ENCODE results near the gene OLFM1. TPM values are rescaled to one million over a fixed set of nuclear protein-coding genes. Genes with fewer than 3 reads are reported as not detected.

The OLFM1 gene
- total and polyA plus RNA-seq, 9 of the 15 experiments (the other 6 are each of a cell fraction or from before 2014, with no cell fraction given): not detected

DNA sequence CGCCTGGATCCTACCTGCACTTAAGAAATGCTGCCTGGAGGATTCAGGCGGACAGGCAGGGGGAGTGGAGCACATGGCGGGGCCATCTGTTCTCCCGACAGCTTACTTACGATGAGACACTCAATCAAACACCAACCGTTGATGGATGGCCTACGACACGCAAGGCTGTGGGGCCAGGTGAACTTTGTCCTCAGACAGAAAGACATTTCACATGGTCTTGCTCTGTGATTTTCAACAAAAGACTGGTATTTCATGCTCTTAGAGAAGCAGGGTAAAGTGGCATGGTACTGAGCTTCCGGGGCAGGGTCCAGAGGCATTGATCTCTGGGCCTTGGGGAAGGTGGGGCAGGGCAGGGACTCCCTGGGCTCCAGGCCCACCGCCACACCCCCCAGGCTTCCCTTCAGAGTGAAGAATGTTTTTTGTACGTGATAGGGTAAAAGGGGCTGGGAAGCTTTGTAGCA is 9.1 kb upstream of the OLFM1 start:
- ATAC-seq: no peak
- no peaks in the 10 kb centered on the region for H3K9me1 ChIP-seq (ENCODE audit: control insufficient read depth, insufficient read depth, low read length)
- CTCF ChIA-PET (ENCODE audit: low intra/inter-chr PET ratio): no interaction called here

More for the DNA sequence above, 9.1 kb upstream of the OLFM1 start:
- Histone ChIP-seq H3K4me2 (ENCODE audit: insufficient read depth, low read length) (no peak overlapping the region), H4K20me1 (replicated peaks; ENCODE audit: control insufficient read depth, insufficient read depth, low read length) (peaks cover 20% of the 10 kb centered on the region), H3K36me3 (ENCODE audit: control insufficient read depth, insufficient read depth, low read length) (no peaks in the 10 kb centered on the region), H3K9me3 (replicated peaks; ENCODE audit: control insufficient read depth, insufficient read depth, low read depth, low read length) (no peaks in the 10 kb centered on the region), H3K4me3 (no peak overlapping the region), H2AFZ (ENCODE audit: low read depth, low read length) (no peak overlapping the region), H3K27me3 (ENCODE audit: control insufficient read depth in 2 of 2, insufficient read depth in 2 of 2, low read length in 2 of 2) (peaks cover 9 to 57% of the 10 kb centered on the region in 2 experiments; a peak in 3 of 5 replicates), H3K4me1 (replicated peaks in 1 of 2; ENCODE audit: control insufficient read depth in 2 of 2, insufficient read depth in 2 of 2, low read length in 2 of 2) (no peaks in the 10 kb centered on the region), H3K79me2 (ENCODE audit: control insufficient read depth, insufficient read depth, low read length) (no peaks in the 10 kb centered on the region), H3K9ac (ENCODE audit: insufficient read depth in 1 of 2, low read depth in 2 of 2, low read length in 2 of 2) (no peak overlapping the region), H3K27ac (ENCODE audit: extremely low read depth, low read depth, low read length) (no peak overlapping the region)
- no TSS peak for BruUV-seq (replicated peaks)
- POLR2A ChIA-PET: interaction anchor here (1.1 kb wide), 1 partner anchor 24 kb away, joined by 3 read pairs; no protein-coding TSS in a partner anchor
- FAIRE-seq (no peak), DNase-seq (ENCODE audit: extremely low read depth in 1 of 4, low spot score in 3 of 4) (no peak)
- TF ChIP-seq MBD2 (IDR thresholded peaks at IDR 0.05; ENCODE audit: borderline replicate concordance, low read depth): no peak
- no peak for TF ChIP-seq SMARCA5 (IDR thresholded peaks at IDR 0.05)
- TF ChIP-seq SRSF9 (IDR thresholded peaks at IDR 0.05; ENCODE audit: borderline replicate concordance, low read depth, low read length): no peak
- TF ChIP-seq TRIM24 (IDR thresholded peaks at IDR 0.05): no peak
- TF ChIP-seq, protein P1, sequence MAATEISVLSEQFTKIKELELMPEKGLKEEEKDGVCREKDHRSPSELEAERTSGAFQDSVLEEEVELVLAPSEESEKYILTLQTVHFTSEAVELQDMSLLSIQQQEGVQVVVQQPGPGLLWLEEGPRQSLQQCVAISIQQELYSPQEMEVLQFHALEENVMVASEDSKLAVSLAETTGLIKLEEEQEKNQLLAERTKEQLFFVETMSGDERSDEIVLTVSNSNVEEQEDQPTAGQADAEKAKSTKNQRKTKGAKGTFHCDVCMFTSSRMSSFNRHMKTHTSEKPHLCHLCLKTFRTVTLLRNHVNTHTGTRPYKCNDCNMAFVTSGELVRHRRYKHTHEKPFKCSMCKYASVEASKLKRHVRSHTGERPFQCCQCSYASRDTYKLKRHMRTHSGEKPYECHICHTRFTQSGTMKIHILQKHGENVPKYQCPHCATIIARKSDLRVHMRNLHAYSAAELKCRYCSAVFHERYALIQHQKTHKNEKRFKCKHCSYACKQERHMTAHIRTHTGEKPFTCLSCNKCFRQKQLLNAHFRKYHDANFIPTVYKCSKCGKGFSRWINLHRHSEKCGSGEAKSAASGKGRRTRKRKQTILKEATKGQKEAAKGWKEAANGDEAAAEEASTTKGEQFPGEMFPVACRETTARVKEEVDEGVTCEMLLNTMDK (IDR thresholded peaks at IDR 0.05; ENCODE audit: borderline replicate concordance, insufficient read depth, low read depth, low read length, poor library complexity, severe bottlenecking): no peak
- TF ChIP-seq, protein P2, sequence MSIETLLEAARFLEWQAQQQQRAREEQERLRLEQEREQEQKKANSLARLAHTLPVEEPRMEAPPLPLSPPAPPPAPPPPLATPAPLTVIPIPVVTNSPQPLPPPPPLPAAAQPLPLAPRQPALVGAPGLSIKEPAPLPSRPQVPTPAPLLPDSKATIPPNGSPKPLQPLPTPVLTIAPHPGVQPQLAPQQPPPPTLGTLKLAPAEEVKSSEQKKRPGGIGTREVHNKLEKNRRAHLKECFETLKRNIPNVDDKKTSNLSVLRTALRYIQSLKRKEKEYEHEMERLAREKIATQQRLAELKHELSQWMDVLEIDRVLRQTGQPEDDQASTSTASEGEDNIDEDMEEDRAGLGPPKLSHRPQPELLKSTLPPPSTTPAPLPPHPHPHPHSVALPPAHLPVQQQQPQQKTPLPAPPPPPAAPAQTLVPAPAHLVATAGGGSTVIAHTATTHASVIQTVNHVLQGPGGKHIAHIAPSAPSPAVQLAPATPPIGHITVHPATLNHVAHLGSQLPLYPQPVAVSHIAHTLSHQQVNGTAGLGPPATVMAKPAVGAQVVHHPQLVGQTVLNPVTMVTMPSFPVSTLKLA (conservative IDR thresholded peaks at IDR 0.05): no peak
- TF ChIP-seq HDGF (IDR thresholded peaks at IDR 0.05): no peak
- no peak for TF ChIP-seq ZNF140 (CRISPR knock-in tag; IDR thresholded peaks at IDR 0.05)
- TF ChIP-seq TRIM28 (IDR thresholded peaks at IDR 0.05): no peak
- no peak for TF ChIP-seq MCM3 (IDR thresholded peaks at IDR 0.05)
- no peak for TF ChIP-seq NBN (IDR thresholded peaks at IDR 0.05; ENCODE audit: low read depth)
- TF ChIP-seq ZNF212 (CRISPR knock-in tag; IDR thresholded peaks at IDR 0.05): no peak
- intact Hi-C loops (cut with micrococcal nuclease): no loop called here
- WGBS (ENCODE audit: insufficient coverage, low coverage, missing lambda C conversion rate): 2% methylated on average over 10 of the region's 11 CpGs
- in situ Hi-C loops (cut with MboI): no loop called here

All from K562 (cell line).